Loucy (cell line): ENCODE measurements around the gene MRPS11.
A peak's percentile ranks its signal among the peaks of the same experiment; 100 is the strongest.

Experiments used
- H2AFZ ChIP-seq: fragments of 200-600 bp; sonication (generic); 2 replicates; pipeline ENCODE4 v1.6.0; 2016; ENCODE audit warnings: antibody characterized with exemption, mild to moderate bottlenecking, low read length, moderate library complexity
- H3F3A ChIP-seq: fragments of 200-600 bp; 2 replicates; pipeline ENCODE4 v1.6.0; 2016; ENCODE audit warnings: antibody characterized with exemption, low read depth, mild to moderate bottlenecking
- H3K27me3 ChIP-seq: fragments of 200-600 bp; sonication (generic); 2 replicates; pipeline ENCODE4 v1.6.1; 2014; ENCODE audit warnings: low read length, mild to moderate bottlenecking; ENCODE audit not compliant: insufficient read depth, poor library complexity, severe bottlenecking
- H3K36me3 ChIP-seq: fragments of 200-600 bp; sonication (generic); 2 replicates; pipeline ENCODE4 v1.6.1; 2016; ENCODE audit warnings: low read length; ENCODE audit not compliant: insufficient read depth
- H3K4me1 ChIP-seq: fragments of 200-600 bp; sonication (generic); 2 replicates; pipeline ENCODE4 v1.5.1; 2014; ENCODE audit warnings: low read length, mild to moderate bottlenecking; ENCODE audit not compliant: insufficient read depth, poor library complexity, severe bottlenecking
- H3K4me2 ChIP-seq: fragments of 200-600 bp; sonication (generic); 2 replicates; pipeline ENCODE4 v1.6.0; 2014; ENCODE audit warnings: antibody characterized with exemption, low read length, low read depth, mild to moderate bottlenecking; ENCODE audit not compliant: poor library complexity, severe bottlenecking
- H3K4me3 ChIP-seq: fragments of 200-600 bp; sonication (generic); 2 replicates; pipeline ENCODE4 v1.5.1; 2014; ENCODE audit warnings: low read length, mild to moderate bottlenecking, mixed read lengths; ENCODE audit not compliant: poor library complexity, severe bottlenecking
- H3K79me2 ChIP-seq: fragments of 200-600 bp; sonication (generic); 2 replicates; pipeline ENCODE4 v1.6.1; 2014; ENCODE audit warnings: low read length; ENCODE audit not compliant: insufficient read depth
- H3K9ac ChIP-seq: fragments of 200-600 bp; sonication (generic); 2 replicates; pipeline ENCODE4 v1.6.0; 2014; ENCODE audit warnings: mild to moderate bottlenecking, low read depth, low read length, moderate library complexity; ENCODE audit not compliant: poor library complexity, severe bottlenecking
- H3K9me2 ChIP-seq: fragments of 200-600 bp; sonication (generic); replicated peaks from 2 replicates; pipeline ENCODE4 v1.6.1; 2016; ENCODE audit warnings: low read depth, low read length, mixed read lengths
- H3K9me3 ChIP-seq: fragments of 200-600 bp; sonication (generic); 2 replicates; pipeline ENCODE4 v1.6.1; 2014; ENCODE audit warnings: mild to moderate bottlenecking, antibody characterized with exemption, low read length, low read depth; ENCODE audit not compliant: insufficient read depth
- H4K20me1 ChIP-seq: fragments of 200-600 bp; sonication (generic); 2 replicates; pipeline ENCODE4 v1.6.0; 2014; ENCODE audit warnings: antibody characterized with exemption, low read length, mild to moderate bottlenecking; ENCODE audit not compliant: insufficient read depth, poor library complexity, severe bottlenecking
- CTCF ChIP-seq: fragments of 200-600 bp; sonication (generic); conservative IDR thresholded peaks from 2 replicates; pipeline ENCODE4 v1.5.1; 2014; ENCODE audit warnings: mild to moderate bottlenecking, antibody characterized with exemption, low read length
- EZH2phosphoT487 ChIP-seq: fragments of 200-600 bp; IDR thresholded peaks from 2 replicates; pipeline ENCODE4 v1.6.1; 2018; ENCODE audit warnings: antibody characterized with exemption, mild to moderate bottlenecking, moderate library complexity, borderline replicate concordance

MRPS11 gene

GRCh38 chr15:88484682-88485331 is 17.3 kb downstream of the MRPS11 start:
- H3K9me2 ChIP-seq = no peaks in the 10 kb centered on the region
- no peaks in the 10 kb centered on the region for H3F3A ChIP-seq
- no peak for TF ChIP-seq CTCF

DNA sequence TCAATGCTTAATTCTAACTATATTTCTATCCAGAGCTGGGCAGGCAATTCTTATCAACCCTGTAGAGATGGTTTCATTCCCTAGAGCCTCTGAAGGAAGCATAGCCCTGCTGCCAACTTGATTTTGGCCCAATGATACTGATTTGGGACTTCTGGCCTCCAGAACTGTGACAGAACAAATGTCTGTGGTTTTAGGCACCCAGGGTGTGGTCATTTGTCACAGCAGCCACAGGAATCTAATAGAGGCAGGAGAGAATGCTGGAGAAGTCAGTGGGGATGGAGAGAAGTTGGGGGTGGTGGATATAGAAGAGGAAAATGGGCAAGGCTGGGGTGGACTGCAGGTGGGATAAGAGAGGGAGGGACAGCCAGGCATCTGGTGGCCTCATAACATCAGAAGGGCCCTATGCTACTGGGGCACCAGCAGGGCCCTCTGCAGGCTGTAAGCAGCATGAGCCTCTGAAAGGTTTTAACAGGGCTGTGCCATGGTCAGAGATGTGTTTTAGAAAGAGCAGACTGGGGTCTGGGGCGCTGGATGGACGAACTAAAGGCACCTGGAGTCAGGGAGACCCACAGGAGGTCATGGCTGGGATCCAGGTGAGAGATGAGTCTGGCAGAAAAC is 19.8 kb downstream of the MRPS11 start:
- no peaks in the 10 kb centered on the region for H3K36me3 ChIP-seq
- no peaks in the 10 kb centered on the region for H4K20me1 ChIP-seq
- H3K9me2 ChIP-seq = no peaks in the 10 kb centered on the region
- no peak overlapping the region for H3K9ac ChIP-seq
- no peaks in the 10 kb centered on the region for H3K79me2 ChIP-seq
- peak; percentile 27 for TF ChIP-seq CTCF
- TF ChIP-seq EZH2phosphoT487 = no peak
- no peaks in the 10 kb centered on the region for H3F3A ChIP-seq
- H3K27me3 ChIP-seq = no peaks in the 10 kb centered on the region
- no peak overlapping the region for H3K4me2 ChIP-seq
- no peaks in the 10 kb centered on the region for H3K4me1 ChIP-seq
- no peak overlapping the region for H2AFZ ChIP-seq
- no peak overlapping the region for H3K4me3 ChIP-seq
- no peaks in the 10 kb centered on the region for H3K9me3 ChIP-seq

More at GRCh38 chr15:88484682-88485331, 17.3 kb downstream of the MRPS11 start:
- H3K4me3 ChIP-seq = no peak overlapping the region
- H3K4me2 ChIP-seq = no peak overlapping the region
- H3K27me3 ChIP-seq = no peaks in the 10 kb centered on the region
- no peaks in the 10 kb centered on the region for H3K79me2 ChIP-seq
- H4K20me1 ChIP-seq = no peaks in the 10 kb centered on the region
- H3K4me1 ChIP-seq = no peaks in the 10 kb centered on the region
- no peaks in the 10 kb centered on the region for H3K36me3 ChIP-seq
- H3K9ac ChIP-seq = no peak overlapping the region
- no peak overlapping the region for H2AFZ ChIP-seq
- no peaks in the 10 kb centered on the region for H3K9me3 ChIP-seq

DNA sequence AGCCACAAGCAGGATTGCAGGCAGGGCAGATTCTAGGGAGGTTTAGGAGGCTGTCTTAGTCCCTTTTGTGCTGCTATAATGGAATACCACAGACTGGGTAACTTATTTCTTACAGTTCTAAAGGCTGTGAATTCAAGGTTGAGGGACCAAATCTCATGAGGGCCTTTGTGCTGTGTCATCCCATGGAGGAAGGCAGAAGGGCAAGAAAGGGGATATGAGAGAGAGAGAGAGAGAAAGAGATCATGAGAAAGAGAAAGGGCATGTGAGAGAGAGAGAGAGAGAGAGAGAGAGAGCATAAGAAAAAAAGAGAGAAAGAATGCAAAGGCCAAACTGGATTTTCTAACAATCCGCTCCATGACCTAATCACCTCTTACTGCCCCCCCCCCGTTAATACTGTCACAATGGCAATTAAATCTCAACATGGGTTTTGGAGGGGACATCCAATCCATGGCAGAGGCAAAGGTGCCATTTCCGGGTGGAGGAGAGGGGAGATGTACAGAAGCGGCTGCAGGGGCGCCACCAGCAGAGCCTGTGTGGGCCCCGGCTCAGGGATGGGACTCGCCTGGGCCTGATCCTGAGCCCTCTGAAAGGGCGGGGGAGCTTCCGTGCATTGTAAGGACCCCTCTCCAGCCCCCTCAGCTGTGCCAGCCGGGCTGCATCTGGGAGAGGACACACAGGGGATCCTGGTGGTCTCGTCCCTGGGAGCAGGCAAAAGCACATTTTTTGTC is 20.5 kb downstream of the MRPS11 start:
- no peak for TF ChIP-seq CTCF
- H3K36me3 ChIP-seq = no peaks in the 10 kb centered on the region
- H3K9me2 ChIP-seq = no peaks in the 10 kb centered on the region
- H3K4me1 ChIP-seq = no peaks in the 10 kb centered on the region
- H3K9me3 ChIP-seq = no peaks in the 10 kb centered on the region
- no peak overlapping the region for H2AFZ ChIP-seq
- no peak overlapping the region for H3K4me3 ChIP-seq
- no peak overlapping the region for H3K9ac ChIP-seq
- H4K20me1 ChIP-seq = no peaks in the 10 kb centered on the region
- no peaks in the 10 kb centered on the region for H3F3A ChIP-seq
- no peak overlapping the region for H3K4me2 ChIP-seq
- no peaks in the 10 kb centered on the region for H3K79me2 ChIP-seq
- no peaks in the 10 kb centered on the region for H3K27me3 ChIP-seq
